Colonic mucosa (tissue), 4 donors: ENCODE results near the gene P2RY6. TPM values are rescaled to one million over a fixed set of nuclear protein-coding genes. Genes with fewer than 3 reads are reported as not detected.

Experiments
- DNase-seq: peaks from one replicate; pipeline ENCODE4 v3.0.0-alpha.2; 2020
- H3K27ac ChIP-seq: fragments of 200-600 bp; one replicate; pipeline ENCODE4 v1.8.0; 2021
- H3K27me3 ChIP-seq: fragments of 200-600 bp; one replicate; pipeline ENCODE4 v1.8.0; 2021
- H3K36me3 ChIP-seq: fragments of 200-600 bp; one replicate; pipeline ENCODE4 v1.8.0; 2021
- H3K4me1 ChIP-seq: fragments of 200-600 bp; one replicate; pipeline ENCODE4 v1.8.0; 2021; ENCODE audit warnings: mild to moderate bottlenecking
- H3K4me3 ChIP-seq: fragments of 200-600 bp; one replicate; pipeline ENCODE4 v1.8.0; 2021
- H3K9ac ChIP-seq, 2 donors: one replicate each; pipeline ENCODE4 v1.7.0; 2013; ENCODE audit warnings: control low read depth in 2 of 2, low read depth in 2 of 2, low read length in 2 of 2
- H3K9me3 ChIP-seq: fragments of 200-600 bp; one replicate; pipeline ENCODE4 v1.8.0; 2021
- intact Hi-C: fragments of 100-400 bp; cut with DNase I; formaldehyde crosslinking; loops from one replicate; pipeline ENCODE4 v1.14.1; 2022
- total RNA-seq, 2 donors: library from RNA; stranded (reverse); fragmentation: NEBNext Ultra II Directional in 1 of 2; extraction: Animal tissue kit (Norgen Biotek cat#: 25700) in 1 of 2; gene quantifications; one replicate each; pipeline ENCODE4 v1.2.1, GENCODE V29; 2021
- TF ChIP-seq, protein P1 (sequence below): fragments of 200-600 bp; IDR thresholded peaks from one replicate; pipeline ENCODE4 v1.8.0; 2022; ENCODE audit warnings: antibody characterized with exemption, mild to moderate bottlenecking
- donor health status: healthy.
- donor health status: DM: no; HTN: no; CAD: no.
- donor health status: DM: no; HTN: no; CAD: no.

Gene P2RY6
- total RNA-seq, 2 donors from 2014 or later, result 0.91 to 1.4 TPM

- Histone ChIP-seq H3K4me1 (peaks cover 4% of the 10 kb centered on the region), H3K36me3 (no peaks in the 10 kb centered on the region), H3K27me3 (no peaks in the 10 kb centered on the region), H3K9me3 (no peaks in the 10 kb centered on the region), H3K4me3 (peak overlapping the region; percentile 15), H3K9ac (peak overlapping the region in 1 of 2 donors; percentile 77), H3K27ac (peak overlapping the region; percentile 36)
- intact Hi-C loops, result no loop called here
- TF ChIP-seq, protein P1, sequence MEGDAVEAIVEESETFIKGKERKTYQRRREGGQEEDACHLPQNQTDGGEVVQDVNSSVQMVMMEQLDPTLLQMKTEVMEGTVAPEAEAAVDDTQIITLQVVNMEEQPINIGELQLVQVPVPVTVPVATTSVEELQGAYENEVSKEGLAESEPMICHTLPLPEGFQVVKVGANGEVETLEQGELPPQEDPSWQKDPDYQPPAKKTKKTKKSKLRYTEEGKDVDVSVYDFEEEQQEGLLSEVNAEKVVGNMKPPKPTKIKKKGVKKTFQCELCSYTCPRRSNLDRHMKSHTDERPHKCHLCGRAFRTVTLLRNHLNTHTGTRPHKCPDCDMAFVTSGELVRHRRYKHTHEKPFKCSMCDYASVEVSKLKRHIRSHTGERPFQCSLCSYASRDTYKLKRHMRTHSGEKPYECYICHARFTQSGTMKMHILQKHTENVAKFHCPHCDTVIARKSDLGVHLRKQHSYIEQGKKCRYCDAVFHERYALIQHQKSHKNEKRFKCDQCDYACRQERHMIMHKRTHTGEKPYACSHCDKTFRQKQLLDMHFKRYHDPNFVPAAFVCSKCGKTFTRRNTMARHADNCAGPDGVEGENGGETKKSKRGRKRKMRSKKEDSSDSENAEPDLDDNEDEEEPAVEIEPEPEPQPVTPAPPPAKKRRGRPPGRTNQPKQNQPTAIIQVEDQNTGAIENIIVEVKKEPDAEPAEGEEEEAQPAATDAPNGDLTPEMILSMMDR, result no peak
- no peak for DNase-seq
Measured at GRCh38 chr11:73310661-73311393, 38.7 kb downstream of the P2RY6 start.

- no peak for DNase-seq
- Histone ChIP-seq H3K36me3 (no peaks in the 10 kb centered on the region), H3K27ac (peak overlapping the region; percentile 36), H3K4me3 (peak overlapping the region; percentile 15), H3K4me1 (peaks cover 4% of the 10 kb centered on the region), H3K9me3 (no peaks in the 10 kb centered on the region), H3K9ac (peak overlapping the region in 1 of 2 donors; percentile 49), H3K27me3 (no peaks in the 10 kb centered on the region)
- intact Hi-C loops, result no loop called here
- TF ChIP-seq, protein P1, result no peak
Measured at GRCh38 chr11:73311394-73311869, 39.3 kb downstream of the P2RY6 start.

DNA sequence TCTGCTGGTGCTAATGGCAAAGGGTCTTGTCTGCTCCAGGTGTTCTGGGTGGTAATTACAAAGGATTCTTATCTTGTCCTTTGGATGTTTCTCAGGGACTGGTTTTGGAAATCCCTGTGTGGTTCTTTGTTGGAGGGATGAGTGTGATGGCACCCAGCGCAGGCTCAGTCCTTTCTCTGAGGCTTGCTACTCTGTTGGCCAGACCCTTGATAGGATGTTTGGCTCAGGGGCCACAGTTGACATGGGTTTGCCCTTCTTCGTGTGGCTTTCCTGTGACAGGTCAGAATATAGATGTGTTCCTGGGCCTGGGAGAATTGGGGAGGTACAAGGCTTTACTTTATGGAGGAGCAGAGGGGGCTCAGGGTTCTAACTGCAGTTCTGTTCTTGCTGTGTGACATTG lies 39.9 kb downstream of the P2RY6 start:
- Histone ChIP-seq H3K36me3 (no peaks in the 10 kb centered on the region), H3K4me3 (peak overlapping the region; percentile 15), H3K4me1 (no peaks in the 10 kb centered on the region), H3K9me3 (no peaks in the 10 kb centered on the region), H3K27me3 (no peaks in the 10 kb centered on the region), H3K27ac (peak overlapping the region; percentile 36), H3K9ac (no peak overlapping the region)
- DNase-seq, result no peak
- intact Hi-C loops, result no loop called here
- TF ChIP-seq, protein P1, result no peak

DNA sequence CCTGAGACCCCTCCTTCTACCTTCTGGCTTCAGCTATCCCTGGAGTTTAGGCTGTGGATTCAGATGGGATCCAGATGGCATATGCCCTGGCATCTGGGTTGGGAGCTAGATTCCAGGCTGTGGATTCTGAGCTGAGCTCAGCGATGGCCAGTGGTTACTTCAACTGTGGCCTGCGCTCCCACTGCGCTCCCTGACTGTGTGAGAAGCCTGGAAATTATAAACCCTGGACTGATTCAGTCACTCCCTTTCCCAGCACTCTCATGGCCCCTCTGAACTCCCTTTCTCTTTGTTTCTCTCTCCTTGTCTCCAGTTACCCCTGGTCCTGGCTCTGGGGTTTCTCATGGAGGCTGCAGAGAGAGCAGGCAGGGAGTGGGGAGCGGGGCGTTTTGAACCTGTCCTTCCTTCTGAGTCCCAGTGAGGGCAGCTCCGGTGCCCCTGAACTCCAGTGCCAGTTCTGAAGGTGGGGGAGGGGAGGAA lies 40.8 kb downstream of the P2RY6 start:
- Histone ChIP-seq H3K27ac (peak overlapping the region; percentile 34), H3K9ac (peak overlapping the region; percentile 42 to 56), H3K27me3 (no peaks in the 10 kb centered on the region), H3K4me3 (peak overlapping the region; percentile 15), H3K36me3 (no peaks in the 10 kb centered on the region), H3K9me3 (no peaks in the 10 kb centered on the region), H3K4me1 (no peaks in the 10 kb centered on the region)
- TF ChIP-seq, protein P1, result no peak
- DNase-seq, result no peak
- intact Hi-C loops, result no loop called here

DNA sequence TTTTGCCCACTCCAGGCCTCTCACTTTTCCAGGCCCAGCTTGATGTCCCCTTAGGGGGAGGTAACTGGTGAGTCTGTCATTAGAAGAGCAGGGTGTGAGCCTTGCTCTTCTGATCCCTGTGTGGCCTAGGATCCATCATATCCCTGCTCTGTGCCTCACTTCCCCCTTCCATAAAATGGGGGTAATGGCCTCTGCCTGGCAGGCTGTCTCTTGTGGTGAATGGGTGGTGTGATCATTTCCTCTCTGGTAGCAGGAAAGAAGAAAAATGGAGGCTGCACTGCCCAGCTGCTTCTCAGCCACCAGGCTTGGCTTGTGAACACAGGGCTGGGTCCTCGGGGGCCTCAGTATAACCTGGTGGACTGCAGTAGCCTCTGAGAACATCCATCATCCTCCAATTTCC lies 41.5 kb downstream of the P2RY6 start:
- intact Hi-C loops, result no loop called here
- TF ChIP-seq, protein P1, result no peak
- Histone ChIP-seq H3K4me3 (no peak overlapping the region), H3K27ac (peak overlapping the region; percentile 34), H3K9ac (peak overlapping the region in 1 of 2 donors; percentile 42), H3K9me3 (no peaks in the 10 kb centered on the region), H3K27me3 (no peaks in the 10 kb centered on the region), H3K36me3 (no peaks in the 10 kb centered on the region), H3K4me1 (no peaks in the 10 kb centered on the region)
- DNase-seq, result no peak
